ENCODE data around the gene CBLB.

Gene CBLB

DNA sequence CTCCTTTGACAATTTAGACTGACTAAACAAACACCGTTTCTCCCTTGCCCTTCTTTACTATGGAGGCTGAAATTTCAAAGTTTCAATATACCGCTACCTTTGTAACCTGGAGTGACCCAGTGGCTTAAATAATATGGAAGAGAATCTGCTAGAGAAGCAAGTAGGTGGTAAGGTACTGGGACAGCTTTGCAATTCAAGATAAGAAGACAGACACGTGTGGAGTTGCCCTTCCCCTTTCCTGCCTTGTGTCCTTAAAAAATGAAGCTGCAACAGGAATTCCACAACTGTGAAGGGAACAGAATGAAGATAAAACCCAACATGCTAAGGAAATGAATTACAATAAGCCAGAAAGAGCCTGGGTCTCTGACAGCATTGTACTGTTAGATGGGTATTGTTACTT, 26.4 kb downstream of the CBLB start:
- H3K4me3 ChIP-seq (ENCODE audit: low read length): no peak overlapping the region

DNA sequence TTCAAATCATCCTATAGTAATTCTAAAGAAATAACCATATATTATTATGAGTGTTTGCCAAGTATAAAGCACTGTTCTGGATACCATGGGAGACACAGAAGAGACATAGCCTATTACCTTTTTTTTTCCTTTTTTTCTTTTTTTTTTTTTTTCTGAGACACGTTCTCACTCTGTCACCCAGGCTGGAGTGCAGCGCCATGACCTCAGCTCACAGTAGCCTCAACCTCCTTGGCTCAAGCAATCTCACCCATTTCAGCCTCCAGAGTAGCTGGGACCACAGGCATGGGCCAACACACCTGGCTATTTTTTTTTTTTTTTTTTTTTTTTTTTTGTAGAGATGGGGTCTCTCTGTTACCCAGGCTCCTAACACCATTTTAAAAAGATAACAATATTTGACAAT, 30.9 kb downstream of the CBLB start:
- TF ChIP-seq, protein P1, sequence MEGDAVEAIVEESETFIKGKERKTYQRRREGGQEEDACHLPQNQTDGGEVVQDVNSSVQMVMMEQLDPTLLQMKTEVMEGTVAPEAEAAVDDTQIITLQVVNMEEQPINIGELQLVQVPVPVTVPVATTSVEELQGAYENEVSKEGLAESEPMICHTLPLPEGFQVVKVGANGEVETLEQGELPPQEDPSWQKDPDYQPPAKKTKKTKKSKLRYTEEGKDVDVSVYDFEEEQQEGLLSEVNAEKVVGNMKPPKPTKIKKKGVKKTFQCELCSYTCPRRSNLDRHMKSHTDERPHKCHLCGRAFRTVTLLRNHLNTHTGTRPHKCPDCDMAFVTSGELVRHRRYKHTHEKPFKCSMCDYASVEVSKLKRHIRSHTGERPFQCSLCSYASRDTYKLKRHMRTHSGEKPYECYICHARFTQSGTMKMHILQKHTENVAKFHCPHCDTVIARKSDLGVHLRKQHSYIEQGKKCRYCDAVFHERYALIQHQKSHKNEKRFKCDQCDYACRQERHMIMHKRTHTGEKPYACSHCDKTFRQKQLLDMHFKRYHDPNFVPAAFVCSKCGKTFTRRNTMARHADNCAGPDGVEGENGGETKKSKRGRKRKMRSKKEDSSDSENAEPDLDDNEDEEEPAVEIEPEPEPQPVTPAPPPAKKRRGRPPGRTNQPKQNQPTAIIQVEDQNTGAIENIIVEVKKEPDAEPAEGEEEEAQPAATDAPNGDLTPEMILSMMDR (conservative IDR thresholded peaks at IDR 0.05; ENCODE audit: low read depth, low read length): no peak
- no peak overlapping the region for H3K4me3 ChIP-seq (ENCODE audit: low read length)

More for the DNA sequence above, 26.4 kb downstream of the CBLB start:
- DNase-seq (ENCODE audit: low read depth): no peak
- TF ChIP-seq, protein P1 (conservative IDR thresholded peaks at IDR 0.05; ENCODE audit: low read depth, low read length): no peak

DNA sequence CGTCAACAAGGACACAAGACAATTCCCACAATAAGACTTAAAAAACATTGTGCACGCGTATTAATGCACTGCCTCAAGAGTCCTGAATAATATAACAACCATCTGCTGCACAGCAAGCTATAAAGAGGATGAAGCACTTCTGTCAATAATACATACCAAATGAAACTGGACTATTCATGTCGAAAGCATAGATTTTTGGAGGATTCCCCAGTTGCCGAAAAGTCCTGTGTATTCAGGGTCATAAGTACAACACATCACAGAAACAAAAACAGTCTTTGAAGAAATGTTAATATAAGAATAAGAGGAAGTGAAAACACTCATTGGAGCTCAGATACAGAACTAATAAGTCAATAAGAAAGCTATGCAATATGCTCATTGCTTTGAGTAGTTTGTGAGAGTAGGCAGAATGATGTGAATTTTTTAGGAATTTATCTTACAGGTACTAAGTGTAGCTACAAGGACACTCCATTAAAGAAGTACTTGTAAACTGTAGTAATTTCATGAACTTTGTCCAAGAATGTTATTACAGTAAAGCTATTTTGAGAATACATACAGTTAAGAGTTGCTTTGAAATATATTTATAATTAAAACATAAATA, 31.6 kb downstream of the CBLB start:
- TF ChIP-seq, protein P1 (conservative IDR thresholded peaks at IDR 0.05; ENCODE audit: low read depth, low read length): no peak
- no peak for DNase-seq (ENCODE audit: low read depth)
- H3K4me3 ChIP-seq (ENCODE audit: low read length): no peak overlapping the region

More for the DNA sequence above, 30.9 kb downstream of the CBLB start:
- no peak for DNase-seq (ENCODE audit: low read depth)

DNA sequence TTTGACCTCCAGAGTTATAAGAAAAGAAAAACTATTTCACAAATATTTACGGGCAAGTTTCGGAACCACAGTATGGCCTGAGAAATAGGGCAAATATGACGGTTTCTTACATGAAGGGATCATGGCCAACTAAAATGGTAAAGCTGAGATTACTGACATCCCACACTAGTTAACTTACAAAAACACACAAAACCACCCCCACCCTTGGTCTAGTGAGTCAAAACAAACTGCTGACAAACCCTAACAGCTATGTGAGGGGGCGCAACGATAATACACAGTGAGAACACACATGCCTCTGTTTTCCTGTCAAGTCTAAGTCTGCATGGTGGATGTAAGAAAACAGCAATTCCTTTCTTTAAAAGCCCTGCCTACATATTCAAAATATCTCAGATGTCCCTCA, 32.3 kb downstream of the CBLB start:
- TF ChIP-seq, protein P1 (conservative IDR thresholded peaks at IDR 0.05; ENCODE audit: low read depth, low read length): no peak
- no peak for DNase-seq (ENCODE audit: low read depth)
- no peak overlapping the region for H3K4me3 ChIP-seq (ENCODE audit: low read length)

DNA sequence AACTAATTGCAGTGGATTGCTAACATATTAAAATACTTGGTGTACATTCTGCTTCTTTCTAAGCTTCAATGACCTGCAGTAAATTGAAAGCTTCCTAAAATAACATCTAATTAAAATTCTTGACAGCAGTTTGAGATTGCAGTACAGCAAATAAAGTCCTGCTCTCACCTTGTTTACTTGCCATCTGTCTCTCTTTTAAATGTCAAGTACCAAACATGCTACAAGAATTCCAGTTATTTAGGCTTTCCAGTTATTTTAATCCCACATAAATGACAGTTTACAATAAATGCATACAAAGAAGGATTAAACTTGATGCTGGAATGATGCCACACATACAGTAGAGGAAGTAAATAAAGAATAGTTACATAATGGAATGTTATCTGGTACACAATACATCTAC, 33.2 kb downstream of the CBLB start:
- TF ChIP-seq, protein P1 (conservative IDR thresholded peaks at IDR 0.05; ENCODE audit: low read depth, low read length): no peak
- peak; percentile 91 for DNase-seq (ENCODE audit: low read depth)
- H3K4me3 ChIP-seq (ENCODE audit: low read length): no peak overlapping the region

DNA sequence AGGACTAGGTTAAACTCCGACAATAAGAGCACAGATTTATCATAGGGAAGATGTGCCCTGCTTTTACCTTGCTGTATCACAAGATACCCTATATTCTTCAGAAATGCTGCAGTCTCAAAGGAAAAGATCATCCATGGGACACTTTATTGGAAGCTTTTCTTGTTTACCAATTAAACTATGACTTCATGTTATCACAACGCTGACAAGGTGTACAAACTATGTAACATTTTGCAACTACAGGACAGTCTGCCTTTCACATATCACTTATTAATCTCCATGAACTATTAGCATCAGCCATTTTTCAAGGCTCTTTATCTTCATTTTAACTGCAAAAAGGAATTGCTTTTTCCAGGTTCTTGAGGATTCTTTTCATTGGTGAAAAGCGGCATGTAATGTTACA, 34.0 kb downstream of the CBLB start:
- TF ChIP-seq, protein P1 (conservative IDR thresholded peaks at IDR 0.05; ENCODE audit: low read depth, low read length): no peak
- no peak for DNase-seq (ENCODE audit: low read depth)
- H3K4me3 ChIP-seq (ENCODE audit: low read length): no peak overlapping the region

DNA sequence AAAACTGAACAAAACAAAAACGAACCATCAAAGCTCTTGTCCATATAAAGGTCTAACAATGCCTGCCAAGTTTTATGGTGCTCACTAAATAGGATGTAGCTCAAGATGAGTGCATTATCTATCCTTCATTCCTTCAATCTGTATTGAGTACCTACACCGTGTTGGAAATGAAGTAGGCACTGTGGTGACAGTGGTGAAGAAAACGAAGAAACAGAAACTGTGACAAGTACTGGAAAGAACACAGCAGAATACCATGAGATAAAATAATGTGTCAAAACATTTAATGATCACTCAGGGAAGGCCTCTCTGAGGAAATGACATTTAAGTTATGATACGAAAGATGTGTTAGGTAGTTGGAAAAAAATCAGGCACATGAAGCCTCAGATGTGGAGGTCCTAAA, 36.2 kb downstream of the CBLB start:
- DNase-seq (ENCODE audit: low read depth): no peak
- no peak overlapping the region for H3K4me3 ChIP-seq (ENCODE audit: low read length)
- TF ChIP-seq, protein P1 (conservative IDR thresholded peaks at IDR 0.05; ENCODE audit: low read depth, low read length): no peak
